ENCODE results near the gene HRC.
"Not testable (repeated sequence)": the region's sequence is repeated elsewhere in the genome, so short reads cannot be mapped to it uniquely, and the experiment has no call there.

GRCh38 chr19:49121841-49122240 lies 33.4 kb downstream of the HRC start:
- not testable (repeated sequence) for TF ChIP-seq CTCF, POLR2A (IDR thresholded peaks at IDR 0.05)
